HCT116 (cell line): ENCODE data around the gene GNAT2. TPM values are rescaled to one million over a fixed set of nuclear protein-coding genes. Genes with fewer than 3 reads are reported as not detected.

Experiments used
- ATAC-seq: fragments of 200-7000 bp; cut with Tn5 transposase; 2 replicates; pipeline ENCODE4 v1.9.1; 2020; ENCODE audit warnings: mild to moderate bottlenecking, moderate library complexity
- BruUV-seq: library from RNA; stranded (reverse); fragments of 400-500 nt; replicated peaks from 2 replicates; lab custom pipeline; 2021; lab: Mats Ljungman, UMichigan
- CTCF ChIA-PET: fragments of 300-600 bp; sonication (Branson Sonifier 250); formaldehyde crosslinking; loops from one replicate; lab custom pipeline; 2021; ENCODE audit warnings: antibody characterized with exemption; lab: Charles Lee
- POLR2A ChIA-PET: fragments of 300-600, 350-600 bp; sonication (Branson Sonifier 250); formaldehyde crosslinking; loops from one replicate; lab custom pipeline; 2021; ENCODE audit warnings: antibody characterized with exemption; lab: Charles Lee
- RAD21 ChIA-PET, 2 experiments: fragments of 300-600 bp; sonication (Branson Sonifier 250); formaldehyde crosslinking; loops; one replicate each; lab custom pipeline; 2023; ENCODE audit warnings: low total read pairs in 2 of 2; ENCODE audit not compliant: uncharacterized antibody in 2 of 2, unreplicated experiment in 2 of 2, low non-redundant PET in 1 of 2; lab: Charles Lee
- DNase-seq: peaks from one replicate; pipeline ENCODE4 v3.0.0-alpha.2; 2010; ENCODE audit warnings: low read depth, low spot score
- H2AFZ ChIP-seq: fragments of 200-600 bp; shearing (Covaris generic), sonication (generic); 2 replicates; pipeline ENCODE4 v1.6.1; 2017; ENCODE audit warnings: low read depth, mixed run types, mixed read lengths, antibody characterized with exemption, low read length; ENCODE audit not compliant: poor library complexity, severe bottlenecking
- H3K27ac ChIP-seq: 2 replicates; pipeline ENCODE4 v1.5.1; 2012; ENCODE audit warnings: low read depth, low read length
- H3K27me3 ChIP-seq: fragments of 200-600 bp; sonication (generic); 2 replicates; pipeline ENCODE4 v1.6.1; 2016; ENCODE audit warnings: mixed run types, low read length, mixed read lengths; ENCODE audit not compliant: insufficient read depth
- H3K36me3 ChIP-seq, 2 experiments: fragments of 200-500 bp in 1 of 2; fragments of 200-600 bp in 1 of 2; sonication (Bioruptor generic) in 1 of 2; sonication (generic) in 1 of 2; 2 replicates each; pipeline versions ENCODE4 v1.5.1 to v1.6.1; 2014 to 2016; ENCODE audit warnings: low read length in 2 of 2, inconsistent platforms in 1 of 2, mixed read lengths in 1 of 2, mixed run types in 1 of 2; ENCODE audit not compliant: insufficient read depth in 2 of 2, control insufficient read depth in 1 of 2
- H3K4me1 ChIP-seq, 2 experiments: fragments of 200-600 bp in 1 of 2; sonication (generic) in 1 of 2; 2 replicates each; pipeline versions ENCODE4 v1.5.1 to v1.6.1; 2012 to 2017; ENCODE audit warnings: low read length in 2 of 2, inconsistent platforms in 1 of 2, mild to moderate bottlenecking in 1 of 2, mixed read lengths in 1 of 2, mixed run types in 1 of 2, moderate library complexity in 1 of 2; ENCODE audit not compliant: insufficient read depth in 2 of 2, control insufficient read depth in 1 of 2
- H3K4me2 ChIP-seq: fragments of 200-600 bp; sonication (generic); 2 replicates; pipeline ENCODE4 v1.6.1; 2017; ENCODE audit warnings: mixed run types, low read length, mixed read lengths
- H3K4me3 ChIP-seq, 2 experiments: fragments of 200-600 bp in 1 of 2; sonication (generic) in 1 of 2; replicated peaks in 1 of 2; 2 replicates each; pipeline ENCODE4 v1.5.1; 2011 to 2016; ENCODE audit warnings: low read length in 2 of 2, control low read depth in 1 of 2, low read depth in 1 of 2, mild to moderate bottlenecking in 1 of 2, mixed read lengths in 1 of 2, mixed run types in 1 of 2
- H3K79me2 ChIP-seq: fragments of 200-600 bp; sonication (generic); 2 replicates; pipeline ENCODE4 v1.6.1; 2017; ENCODE audit warnings: mild to moderate bottlenecking, mixed run types, low read length, moderate library complexity, mixed read lengths; ENCODE audit not compliant: insufficient read depth
- H3K9ac ChIP-seq: fragments of 200-600 bp; sonication (generic); 2 replicates; pipeline ENCODE4 v1.6.1; 2016; ENCODE audit warnings: low read length, mixed read lengths
- H3K9me2 ChIP-seq: fragments of 200-600 bp; sonication (generic), shearing (Covaris generic); 2 replicates; pipeline ENCODE4 v1.6.1; 2017; ENCODE audit warnings: mixed run types, mild to moderate bottlenecking, moderate library complexity; ENCODE audit not compliant: insufficient read depth
- H3K9me3 ChIP-seq, 2 experiments: fragments of 200-500 bp in 1 of 2; fragments of 200-600 bp in 1 of 2; sonication (Bioruptor generic) in 1 of 2; sonication (generic) in 1 of 2; 2 replicates each; pipeline ENCODE4 v1.6.1; 2014 to 2017; ENCODE audit warnings: low read length in 2 of 2, mixed read lengths in 2 of 2, inconsistent platforms in 1 of 2, low read depth in 1 of 2, mild to moderate bottlenecking in 1 of 2, mixed run types in 1 of 2, moderate library complexity in 1 of 2; ENCODE audit not compliant: control insufficient read depth in 1 of 2, insufficient read depth in 1 of 2
- H4K20me1 ChIP-seq: fragments of 200-600 bp; sonication (generic), shearing (Covaris generic); 2 replicates; pipeline ENCODE4 v1.6.1; 2017; ENCODE audit warnings: mixed run types, mild to moderate bottlenecking, moderate library complexity; ENCODE audit not compliant: insufficient read depth
- CBX3 ChIP-seq: IDR thresholded peaks from 2 replicates; pipeline ENCODE4 v1.6.1; 2012; ENCODE audit warnings: low read depth
- CEBPB ChIP-seq: IDR thresholded peaks from 2 replicates; pipeline ENCODE4 v1.6.1; 2012; ENCODE audit warnings: low read depth
- EZH2phosphoT487 ChIP-seq: fragments of 200-600 bp; IDR thresholded peaks from 2 replicates; pipeline ENCODE4 v1.6.1; 2018; ENCODE audit warnings: antibody characterized with exemption, borderline replicate concordance
- FOSL1 ChIP-seq: IDR thresholded peaks from 2 replicates; pipeline ENCODE4 v1.6.1; 2012; ENCODE audit warnings: low read depth
- JUND ChIP-seq: IDR thresholded peaks from 2 replicates; pipeline ENCODE4 v1.6.1; 2012
- POLR2A ChIP-seq: IDR thresholded peaks from 2 replicates; pipeline ENCODE4 v1.7.0; 2011; ENCODE audit warnings: borderline replicate concordance; ENCODE audit not compliant: insufficient read depth, insufficient read length; ENCODE audit errors: extremely low read depth
- POLR2AphosphoS5 ChIP-seq: IDR thresholded peaks from 2 replicates; pipeline ENCODE4 v1.6.1; 2011; ENCODE audit warnings: mild to moderate bottlenecking, low read depth, low read length, moderate library complexity
- SIN3A ChIP-seq: IDR thresholded peaks from 2 replicates; pipeline ENCODE4 v1.6.1; 2012; ENCODE audit warnings: low read depth
- SP1 ChIP-seq: IDR thresholded peaks from 2 replicates; pipeline ENCODE4 v1.6.1; 2012; ENCODE audit warnings: low read depth
- YY1 ChIP-seq: IDR thresholded peaks from 2 replicates; pipeline ENCODE4 v1.6.1; 2011; ENCODE audit warnings: low read length, low read depth, moderate library complexity, mild to moderate bottlenecking; ENCODE audit not compliant: insufficient replicate concordance; ENCODE audit errors: extremely low read depth
- intact Hi-C: fragments of 100-400 bp; cut with micrococcal nuclease; formaldehyde crosslinking; loops from 2 replicates; pipeline ENCODE4 v1.10.0; 2022
- total RNA-seq: library from RNA; stranded (reverse); gene quantifications from one replicate; pipeline ENCODE4 v1.2.1, GENCODE V29; 2021; ENCODE audit not compliant: unreplicated experiment
- TF ChIP-seq, protein P1 (sequence below), 3 experiments: fragments of 200-600 bp in 1 of 3; sonication (generic) in 1 of 3; IDR thresholded peaks in 2 of 3; conservative IDR thresholded peaks in 1 of 3; 2 replicates each; pipeline ENCODE4 v1.5.1; 2012 to 2017; ENCODE audit warnings: low read depth in 2 of 3, low read length in 2 of 3, antibody characterized with exemption in 1 of 3, borderline replicate concordance in 1 of 3, control low read depth in 1 of 3, mild to moderate bottlenecking in 1 of 3, mixed read lengths in 1 of 3, mixed run types in 1 of 3, moderate library complexity in 1 of 3; ENCODE audit not compliant: insufficient read depth in 1 of 3
- TF ChIP-seq, protein P2 (sequence below): IDR thresholded peaks from 2 replicates; pipeline ENCODE4 v1.6.1; 2012
- TF ChIP-seq, protein P3 (sequence below): IDR thresholded peaks from 2 replicates; pipeline ENCODE4 v1.6.1; 2012; ENCODE audit warnings: low read depth

Gene GNAT2
- total RNA-seq, 1 experiment from 2014 or later = 0.76 TPM

DNA sequence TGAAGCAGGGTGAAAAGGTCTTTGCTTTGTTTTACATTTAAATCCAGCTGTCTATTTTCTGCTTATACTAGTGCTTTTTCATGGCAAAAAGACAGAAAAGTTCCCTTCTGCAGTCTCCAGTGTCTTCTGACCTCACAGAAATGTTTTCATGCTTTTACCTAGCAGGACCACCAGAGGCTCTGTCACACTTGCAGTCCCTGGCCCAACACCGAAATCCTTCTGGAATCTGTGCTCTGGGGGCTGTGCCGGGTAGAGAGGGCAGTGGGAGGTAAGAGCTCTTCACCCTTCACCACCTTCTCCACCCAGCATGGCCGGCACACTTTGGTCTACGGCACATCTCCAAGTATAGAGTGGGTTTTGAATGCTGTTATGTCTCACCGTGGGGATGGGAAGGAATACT lies 20.8 kb downstream of the GNAT2 start:
- Histone ChIP-seq H3K9me2 (no peaks in the 10 kb centered on the region), H3K79me2 (no peaks in the 10 kb centered on the region), H2AFZ (no peak overlapping the region), H3K9ac (no peak overlapping the region), H3K4me3 (no peak overlapping the region), H3K4me1 (no peaks in the 10 kb centered on the region), H3K36me3 (no peaks in the 10 kb centered on the region; a peak in 1 of 4 replicates), H3K27me3 (no peaks in the 10 kb centered on the region), H4K20me1 (no peaks in the 10 kb centered on the region), H3K4me2 (no peak overlapping the region), H3K9me3 (no peaks in the 10 kb centered on the region), H3K27ac (no peak overlapping the region)
- DNase-seq = no peak
- intact Hi-C loops = no loop called here
- peak; percentile 55; the same call in 1 of the 2 replicates for ATAC-seq
- TF ChIP-seq FOSL1 (no peak), JUND (no peak)
- TF ChIP-seq, protein P1, sequence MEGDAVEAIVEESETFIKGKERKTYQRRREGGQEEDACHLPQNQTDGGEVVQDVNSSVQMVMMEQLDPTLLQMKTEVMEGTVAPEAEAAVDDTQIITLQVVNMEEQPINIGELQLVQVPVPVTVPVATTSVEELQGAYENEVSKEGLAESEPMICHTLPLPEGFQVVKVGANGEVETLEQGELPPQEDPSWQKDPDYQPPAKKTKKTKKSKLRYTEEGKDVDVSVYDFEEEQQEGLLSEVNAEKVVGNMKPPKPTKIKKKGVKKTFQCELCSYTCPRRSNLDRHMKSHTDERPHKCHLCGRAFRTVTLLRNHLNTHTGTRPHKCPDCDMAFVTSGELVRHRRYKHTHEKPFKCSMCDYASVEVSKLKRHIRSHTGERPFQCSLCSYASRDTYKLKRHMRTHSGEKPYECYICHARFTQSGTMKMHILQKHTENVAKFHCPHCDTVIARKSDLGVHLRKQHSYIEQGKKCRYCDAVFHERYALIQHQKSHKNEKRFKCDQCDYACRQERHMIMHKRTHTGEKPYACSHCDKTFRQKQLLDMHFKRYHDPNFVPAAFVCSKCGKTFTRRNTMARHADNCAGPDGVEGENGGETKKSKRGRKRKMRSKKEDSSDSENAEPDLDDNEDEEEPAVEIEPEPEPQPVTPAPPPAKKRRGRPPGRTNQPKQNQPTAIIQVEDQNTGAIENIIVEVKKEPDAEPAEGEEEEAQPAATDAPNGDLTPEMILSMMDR (IDR thresholded peaks at IDR 0.05 in 2 of 3, conservative IDR thresholded peaks at IDR 0.05 in 1 of 3; ENCODE audit: borderline replicate concordance in 1 of 3, insufficient read depth in 1 of 3, low read depth in 2 of 3, low read length in 2 of 3) = peak in 2 of 3 experiments; percentile 11 to 30; a peak in 2 of 6 replicates
- no TSS peak for BruUV-seq
- ChIA-PET RAD21 (no interaction called here), CTCF (no interaction called here), POLR2A (no interaction called here)

DNA sequence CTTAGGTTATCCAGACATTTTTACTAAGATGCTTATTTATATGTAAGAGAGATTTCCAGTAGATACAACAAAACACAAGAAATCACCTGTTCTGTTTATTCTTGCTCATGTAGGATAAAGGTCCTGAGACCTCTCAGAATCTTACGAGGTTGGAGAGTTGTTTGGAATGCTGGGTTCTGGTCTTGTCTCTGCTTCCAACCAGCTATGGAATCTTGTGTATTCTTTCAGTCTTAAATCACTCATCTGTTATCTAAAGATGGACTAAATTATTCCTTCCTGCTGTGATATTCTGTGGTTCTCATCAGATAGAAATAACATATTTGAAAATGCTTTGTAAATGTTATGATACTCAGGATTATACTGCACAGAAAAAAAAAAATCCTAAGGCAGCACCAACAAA lies 21.3 kb downstream of the GNAT2 start:
- ChIA-PET RAD21 (no interaction called here), POLR2A (no interaction called here)
- Histone ChIP-seq H2AFZ (no peak overlapping the region), H3K9ac (no peak overlapping the region), H3K4me1 (no peaks in the 10 kb centered on the region), H3K36me3 (peaks cover 0 to 4% of the 10 kb centered on the region in 2 experiments; a peak in 1 of 4 replicates), H4K20me1 (no peaks in the 10 kb centered on the region), H3K9me2 (no peaks in the 10 kb centered on the region), H3K79me2 (no peaks in the 10 kb centered on the region), H3K27ac (no peak overlapping the region), H3K4me2 (no peak overlapping the region), H3K9me3 (no peaks in the 10 kb centered on the region)
- DNase-seq (no peak), ATAC-seq (no peak)
- BruUV-seq = no TSS peak
- TF ChIP-seq JUND (no peak), CEBPB (no peak), CBX3 (no peak), POLR2A (no peak), SP1 (no peak), SIN3A (no peak), EZH2phosphoT487 (no peak), POLR2AphosphoS5 (no peak), YY1 (no peak)
- TF ChIP-seq, protein P1 (IDR thresholded peaks at IDR 0.05 in 2 of 3, conservative IDR thresholded peaks at IDR 0.05 in 1 of 3; ENCODE audit: borderline replicate concordance in 1 of 3, insufficient read depth in 1 of 3, low read depth in 2 of 3, low read length in 2 of 3) = no peak
- TF ChIP-seq, protein P2, sequence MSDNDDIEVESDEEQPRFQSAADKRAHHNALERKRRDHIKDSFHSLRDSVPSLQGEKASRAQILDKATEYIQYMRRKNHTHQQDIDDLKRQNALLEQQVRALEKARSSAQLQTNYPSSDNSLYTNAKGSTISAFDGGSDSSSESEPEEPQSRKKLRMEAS = no peak
- TF ChIP-seq, protein P3, sequence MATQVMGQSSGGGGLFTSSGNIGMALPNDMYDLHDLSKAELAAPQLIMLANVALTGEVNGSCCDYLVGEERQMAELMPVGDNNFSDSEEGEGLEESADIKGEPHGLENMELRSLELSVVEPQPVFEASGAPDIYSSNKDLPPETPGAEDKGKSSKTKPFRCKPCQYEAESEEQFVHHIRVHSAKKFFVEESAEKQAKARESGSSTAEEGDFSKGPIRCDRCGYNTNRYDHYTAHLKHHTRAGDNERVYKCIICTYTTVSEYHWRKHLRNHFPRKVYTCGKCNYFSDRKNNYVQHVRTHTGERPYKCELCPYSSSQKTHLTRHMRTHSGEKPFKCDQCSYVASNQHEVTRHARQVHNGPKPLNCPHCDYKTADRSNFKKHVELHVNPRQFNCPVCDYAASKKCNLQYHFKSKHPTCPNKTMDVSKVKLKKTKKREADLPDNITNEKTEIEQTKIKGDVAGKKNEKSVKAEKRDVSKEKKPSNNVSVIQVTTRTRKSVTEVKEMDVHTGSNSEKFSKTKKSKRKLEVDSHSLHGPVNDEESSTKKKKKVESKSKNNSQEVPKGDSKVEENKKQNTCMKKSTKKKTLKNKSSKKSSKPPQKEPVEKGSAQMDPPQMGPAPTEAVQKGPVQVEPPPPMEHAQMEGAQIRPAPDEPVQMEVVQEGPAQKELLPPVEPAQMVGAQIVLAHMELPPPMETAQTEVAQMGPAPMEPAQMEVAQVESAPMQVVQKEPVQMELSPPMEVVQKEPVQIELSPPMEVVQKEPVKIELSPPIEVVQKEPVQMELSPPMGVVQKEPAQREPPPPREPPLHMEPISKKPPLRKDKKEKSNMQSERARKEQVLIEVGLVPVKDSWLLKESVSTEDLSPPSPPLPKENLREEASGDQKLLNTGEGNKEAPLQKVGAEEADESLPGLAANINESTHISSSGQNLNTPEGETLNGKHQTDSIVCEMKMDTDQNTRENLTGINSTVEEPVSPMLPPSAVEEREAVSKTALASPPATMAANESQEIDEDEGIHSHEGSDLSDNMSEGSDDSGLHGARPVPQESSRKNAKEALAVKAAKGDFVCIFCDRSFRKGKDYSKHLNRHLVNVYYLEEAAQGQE = no peak
- TF ChIP-seq, all 23 proteins: peak for 0
- CTCF ChIA-PET = no interaction called here
- no peak overlapping the region for H3K4me3 ChIP-seq
- H3K27me3 ChIP-seq = no peaks in the 10 kb centered on the region
- intact Hi-C loops = no loop called here
